Mesothelial cell of epicardium (in vitro differentiated cells): ENCODE results near the gene SORCS3. TPM values are rescaled to one million over a fixed set of nuclear protein-coding genes. Genes with fewer than 3 reads are reported as not detected.

Experiments
- DNase-seq, 2 experiments: peaks; one replicate each; pipeline ENCODE4 v3.0.0; 2021; ENCODE audit warnings: low spot score in 2 of 2; ENCODE audit not compliant: unreplicated experiment in 2 of 2
- H3K27ac Mint-ChIP-seq: 2 replicates; pipeline ENCODE4 v1.8.0; 2021; ENCODE audit warnings: mixed read lengths
- H3K27me3 Mint-ChIP-seq: 2 replicates; pipeline ENCODE4 v1.8.0; 2021; ENCODE audit warnings: low read depth, mixed read lengths
- H3K36me3 Mint-ChIP-seq: 2 replicates; pipeline ENCODE4 v1.8.0; 2021; ENCODE audit warnings: mixed read lengths
- H3K4me1 Mint-ChIP-seq: 2 replicates; pipeline ENCODE4 v1.8.0; 2021; ENCODE audit warnings: mixed read lengths
- H3K4me3 Mint-ChIP-seq: 2 replicates; pipeline ENCODE4 v1.8.0; 2021; ENCODE audit warnings: mild to moderate bottlenecking, moderate library complexity, mixed read lengths
- H3K9me3 Mint-ChIP-seq: 2 replicates; pipeline ENCODE4 v1.8.0; 2021; ENCODE audit warnings: mixed read lengths
- total RNA-seq: library from RNA; stranded (reverse); gene quantifications from 3 replicates; pipeline ENCODE4 v1.2.1, GENCODE V29; 2021
- TF ChIP-seq, protein P1 (sequence below): fragments of 200-600 bp; sonication (generic); IDR thresholded peaks from one replicate; pipeline ENCODE4 v1.5.0; 2021; ENCODE audit warnings: antibody characterized with exemption; ENCODE audit not compliant: unreplicated experiment

SORCS3 gene
- total RNA-seq, 1 donor from 2014 or later: 0.04 TPM

DNA sequence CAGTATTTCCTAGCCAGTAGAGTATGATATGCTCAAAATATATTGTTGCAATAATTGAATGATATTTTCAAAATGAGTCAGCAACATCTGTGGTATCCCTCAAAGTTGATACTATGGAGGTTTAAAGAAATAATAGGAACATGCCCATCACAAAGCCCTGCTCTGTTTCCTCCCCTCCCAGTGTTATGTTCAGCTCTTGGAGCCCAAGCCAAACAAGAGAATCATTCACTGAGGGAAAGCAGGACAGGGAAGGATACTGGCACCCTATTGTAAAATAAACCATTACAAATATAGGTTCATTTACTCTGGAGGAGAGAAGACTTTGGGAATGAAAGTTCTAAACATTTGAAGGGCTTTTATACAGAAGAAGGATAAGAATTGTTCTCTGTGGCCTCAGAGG, 37.6 kb downstream of the SORCS3 start:
- Mint-ChIP-seq H3K4me1 (peaks cover 2% of the 10 kb centered on the region), H3K9me3 (peaks cover 8% of the 10 kb centered on the region), H3K36me3 (no peaks in the 10 kb centered on the region), H3K27me3 (peaks cover 90% of the 10 kb centered on the region), H3K4me3 (no peak overlapping the region), H3K27ac (no peak overlapping the region)
- TF ChIP-seq, protein P1, sequence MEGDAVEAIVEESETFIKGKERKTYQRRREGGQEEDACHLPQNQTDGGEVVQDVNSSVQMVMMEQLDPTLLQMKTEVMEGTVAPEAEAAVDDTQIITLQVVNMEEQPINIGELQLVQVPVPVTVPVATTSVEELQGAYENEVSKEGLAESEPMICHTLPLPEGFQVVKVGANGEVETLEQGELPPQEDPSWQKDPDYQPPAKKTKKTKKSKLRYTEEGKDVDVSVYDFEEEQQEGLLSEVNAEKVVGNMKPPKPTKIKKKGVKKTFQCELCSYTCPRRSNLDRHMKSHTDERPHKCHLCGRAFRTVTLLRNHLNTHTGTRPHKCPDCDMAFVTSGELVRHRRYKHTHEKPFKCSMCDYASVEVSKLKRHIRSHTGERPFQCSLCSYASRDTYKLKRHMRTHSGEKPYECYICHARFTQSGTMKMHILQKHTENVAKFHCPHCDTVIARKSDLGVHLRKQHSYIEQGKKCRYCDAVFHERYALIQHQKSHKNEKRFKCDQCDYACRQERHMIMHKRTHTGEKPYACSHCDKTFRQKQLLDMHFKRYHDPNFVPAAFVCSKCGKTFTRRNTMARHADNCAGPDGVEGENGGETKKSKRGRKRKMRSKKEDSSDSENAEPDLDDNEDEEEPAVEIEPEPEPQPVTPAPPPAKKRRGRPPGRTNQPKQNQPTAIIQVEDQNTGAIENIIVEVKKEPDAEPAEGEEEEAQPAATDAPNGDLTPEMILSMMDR: no peak
- DNase-seq: no peak

DNA sequence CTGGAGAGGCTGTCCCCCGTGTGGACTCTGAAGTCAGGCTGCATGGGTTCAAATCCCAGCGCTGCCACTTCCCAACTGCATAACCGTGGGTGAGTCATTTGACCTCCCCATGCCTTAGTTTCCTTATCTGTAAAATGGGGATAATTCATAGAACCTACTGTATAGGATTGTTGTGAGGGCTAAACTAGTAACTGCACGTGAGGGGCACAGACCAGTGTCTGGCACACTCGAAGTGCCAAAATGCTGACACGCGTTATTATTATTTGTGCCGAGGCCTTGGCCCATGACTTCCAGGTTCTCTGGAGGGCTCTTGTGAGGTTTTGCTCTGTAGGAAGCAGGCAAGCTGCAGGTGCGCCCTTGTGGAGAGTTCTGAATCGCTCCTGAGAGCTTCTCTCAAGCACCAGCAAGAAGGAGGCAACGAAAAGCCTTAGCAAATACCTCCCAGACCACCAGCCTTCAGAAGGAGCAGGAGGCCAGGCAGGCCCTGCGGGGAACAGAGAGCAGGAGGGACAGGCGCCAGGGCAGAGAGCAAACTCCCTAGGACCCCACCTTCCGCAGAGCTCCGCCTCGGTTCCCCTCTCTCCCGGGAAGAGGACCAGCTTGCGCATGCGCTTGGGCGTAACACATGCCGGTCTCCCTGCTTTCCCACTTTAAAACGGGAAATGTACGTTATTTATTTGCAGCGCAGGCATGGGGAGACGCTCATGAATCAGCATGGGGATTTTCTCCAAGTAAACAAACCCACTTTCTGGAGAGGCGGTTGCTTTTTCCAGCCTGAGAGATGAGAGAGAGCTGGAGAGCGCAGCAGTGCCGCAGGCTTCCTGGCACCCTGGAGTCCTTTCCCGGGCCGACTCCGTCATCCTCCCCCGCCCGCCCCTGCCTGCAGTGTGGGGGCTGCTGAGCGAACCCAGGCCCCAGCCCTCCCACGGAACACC, 39.6 kb downstream of the SORCS3 start:
- Mint-ChIP-seq H3K36me3 (no peaks in the 10 kb centered on the region), H3K4me3 (peak overlapping the region; percentile 72), H3K27me3 (peaks cover 97% of the 10 kb centered on the region), H3K9me3 (no peaks in the 10 kb centered on the region), H3K27ac (no peak overlapping the region), H3K4me1 (peaks cover 2% of the 10 kb centered on the region)
- TF ChIP-seq, protein P1: no peak
- peak in 1 of 2 experiments; percentile 49 for DNase-seq

DNA sequence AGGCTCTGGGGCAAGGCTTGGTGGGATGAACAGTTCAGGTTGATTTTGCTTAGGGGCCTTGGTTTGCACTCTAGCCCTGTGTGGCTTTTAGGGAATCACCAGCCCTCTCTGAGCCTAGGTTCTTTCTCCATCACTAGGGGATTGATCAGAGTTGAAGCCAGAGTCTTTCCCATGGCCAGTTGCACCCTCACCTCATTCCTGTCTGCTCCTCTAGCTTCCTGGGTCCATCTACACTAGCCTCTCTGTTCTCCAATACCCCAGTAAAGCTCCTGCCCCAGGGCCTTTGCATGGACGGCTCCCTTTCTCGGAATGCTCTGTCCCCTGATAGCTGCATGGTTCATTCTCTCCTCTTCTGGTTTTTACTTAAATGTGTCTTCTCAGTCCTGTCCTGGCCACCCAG, 40.4 kb downstream of the SORCS3 start:
- peaks cover 2% of the 10 kb centered on the region for H3K4me1 Mint-ChIP-seq
- H3K9me3 Mint-ChIP-seq: no peaks in the 10 kb centered on the region
- H3K27ac Mint-ChIP-seq: no peak overlapping the region
- peaks cover 98% of the 10 kb centered on the region for H3K27me3 Mint-ChIP-seq
- H3K4me3 Mint-ChIP-seq: peak overlapping the region; percentile 72
- DNase-seq: no peak
- TF ChIP-seq, protein P1: no peak
- H3K36me3 Mint-ChIP-seq: no peaks in the 10 kb centered on the region

DNA sequence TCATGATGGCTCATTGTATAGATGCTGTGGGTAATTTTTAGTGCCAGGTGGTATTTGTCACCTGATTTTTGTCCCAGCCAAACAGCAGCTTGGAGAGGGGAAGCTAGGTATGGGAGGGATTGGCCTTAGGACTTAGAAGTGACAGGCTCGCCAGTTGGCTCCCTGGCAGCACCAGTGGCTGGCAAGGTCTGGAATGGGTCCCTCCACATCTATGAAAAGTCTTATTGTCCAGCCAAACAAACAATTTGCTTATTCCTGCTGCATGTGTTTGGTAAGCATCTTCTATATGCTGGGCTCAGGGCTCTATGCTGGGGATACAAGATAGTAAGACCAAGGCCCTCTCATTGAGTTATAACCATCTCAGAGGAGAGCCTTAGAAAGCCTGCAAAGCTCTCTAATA, 42.5 kb downstream of the SORCS3 start:
- Mint-ChIP-seq H3K36me3 (no peaks in the 10 kb centered on the region), H3K4me1 (peaks cover 2% of the 10 kb centered on the region), H3K27ac (no peak overlapping the region), H3K4me3 (no peak overlapping the region), H3K27me3 (peaks cover 98% of the 10 kb centered on the region), H3K9me3 (no peaks in the 10 kb centered on the region)
- no peak for DNase-seq
- TF ChIP-seq, protein P1: no peak

DNA sequence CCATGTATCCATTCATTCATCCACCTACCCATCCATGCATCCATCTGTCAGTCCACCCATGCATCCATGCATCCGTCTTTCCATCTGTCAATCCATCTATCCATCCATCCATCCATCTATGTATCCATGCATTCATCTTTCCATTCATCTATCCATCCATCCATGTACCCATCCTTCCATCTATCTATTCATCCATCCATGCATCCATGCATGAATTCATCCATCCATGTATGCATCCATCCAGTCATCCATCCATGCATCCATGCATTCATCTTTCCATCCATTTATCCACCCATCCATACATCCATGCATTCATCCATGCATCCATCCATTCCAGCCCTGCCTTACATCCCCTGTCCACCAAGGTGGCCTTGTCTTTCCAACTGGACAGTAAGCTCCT, 45.7 kb downstream of the SORCS3 start:
- Mint-ChIP-seq H3K27ac (no peak overlapping the region), H3K4me3 (no peak overlapping the region), H3K4me1 (no peaks in the 10 kb centered on the region), H3K27me3 (peaks cover 96% of the 10 kb centered on the region), H3K9me3 (no peaks in the 10 kb centered on the region), H3K36me3 (no peaks in the 10 kb centered on the region)
- DNase-seq: no peak
- TF ChIP-seq, protein P1: no peak
